ENCODE data around the gene ACSS2.

Gene ACSS2

DNA sequence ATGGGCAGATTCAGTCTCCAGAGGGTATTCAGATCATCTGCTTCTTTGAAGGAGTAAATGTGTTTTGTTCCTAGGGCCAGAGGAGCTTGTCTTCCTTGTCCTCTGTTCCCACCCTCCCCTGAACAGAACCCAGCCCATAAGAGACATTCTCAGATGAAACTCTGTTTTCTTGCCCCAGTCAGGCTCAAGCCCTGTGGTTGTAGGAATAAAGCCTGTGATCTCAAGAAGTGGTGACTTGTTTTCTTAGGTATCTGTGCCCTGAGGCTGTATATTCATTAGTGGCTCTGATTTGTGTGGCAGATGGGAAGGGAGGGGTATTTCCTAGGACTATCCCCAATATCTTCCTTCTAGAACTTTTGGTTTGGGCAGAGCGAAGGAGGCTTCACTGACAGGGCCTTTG lies 51.3 kb downstream of the ACSS2 start:
- no peak for TF ChIP-seq CTCF (IDR thresholded peaks at IDR 0.05; ENCODE audit: low read depth, low read length, missing control alignments)
- in situ Hi-C loops (cut with HindIII; ENCODE audit: low sequenced_read_pairs), result no loop called here
- DNase-seq (ENCODE audit: low read depth), result no peak
- no peak overlapping the region for H3K4me3 ChIP-seq (ENCODE audit: low read depth, low read length)

- in situ Hi-C loops (cut with HindIII; ENCODE audit: low sequenced_read_pairs), result no loop called here
- DNase-seq (ENCODE audit: low read depth), result no peak
- no peak for TF ChIP-seq CTCF (IDR thresholded peaks at IDR 0.05; ENCODE audit: low read depth, low read length, missing control alignments)
- no peak overlapping the region for H3K4me3 ChIP-seq (ENCODE audit: low read depth, low read length)
Measured at GRCh38 chr20:34928411-34928810, 52.0 kb downstream of the ACSS2 start.

- in situ Hi-C loops (cut with HindIII; ENCODE audit: low sequenced_read_pairs), result no loop called here
- DNase-seq (ENCODE audit: low read depth), result no peak
- no peak overlapping the region for H3K4me3 ChIP-seq (ENCODE audit: low read depth, low read length)
- TF ChIP-seq CTCF (IDR thresholded peaks at IDR 0.05; ENCODE audit: low read depth, low read length, missing control alignments), result no peak
Measured at GRCh38 chr20:34931771-34932170, 55.4 kb downstream of the ACSS2 start.

- no peak for DNase-seq (ENCODE audit: low read depth)
- no peak for TF ChIP-seq CTCF (IDR thresholded peaks at IDR 0.05; ENCODE audit: low read depth, low read length, missing control alignments)
- no peak overlapping the region for H3K4me3 ChIP-seq (ENCODE audit: low read depth, low read length)
- in situ Hi-C loops (cut with HindIII; ENCODE audit: low sequenced_read_pairs), result no loop called here
Measured at GRCh38 chr20:34938466-34939163, 62.2 kb downstream of the ACSS2 start.

- in situ Hi-C loops (cut with HindIII; ENCODE audit: low sequenced_read_pairs), result no loop called here
- TF ChIP-seq CTCF (IDR thresholded peaks at IDR 0.05; ENCODE audit: low read depth, low read length, missing control alignments), result no peak
- DNase-seq (ENCODE audit: low read depth), result no peak
- no peak overlapping the region for H3K4me3 ChIP-seq (ENCODE audit: low read depth, low read length)
Measured at GRCh38 chr20:34940081-34940481, 63.7 kb downstream of the ACSS2 start.

DNA sequence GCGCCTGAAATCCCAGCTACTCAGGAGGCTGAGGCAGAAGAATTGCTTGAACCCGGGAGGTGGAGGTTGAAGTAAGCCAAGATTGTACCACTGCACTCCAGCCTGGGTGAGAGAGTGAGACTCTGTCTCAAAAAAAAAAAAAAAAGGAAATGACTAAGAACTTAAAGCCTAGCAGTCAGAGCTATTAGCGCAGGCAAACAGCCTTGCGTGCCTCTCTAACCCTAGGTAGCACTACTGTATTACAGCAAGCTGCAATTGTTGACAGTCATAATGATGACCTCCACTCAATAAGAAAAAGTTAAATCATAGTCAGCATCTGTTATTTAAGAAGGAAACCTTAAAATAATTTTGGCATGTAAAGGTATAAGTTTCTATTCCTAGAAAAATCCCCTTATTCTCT lies 64.8 kb downstream of the ACSS2 start:
- in situ Hi-C loops (cut with HindIII; ENCODE audit: low sequenced_read_pairs), result no loop called here
- no peak for TF ChIP-seq CTCF (IDR thresholded peaks at IDR 0.05; ENCODE audit: low read depth, low read length, missing control alignments)
- DNase-seq (ENCODE audit: low read depth), result no peak
- H3K4me3 ChIP-seq (ENCODE audit: low read depth, low read length), result no peak overlapping the region
